NCI-H510A treated with DMSO at 0.1 percent for 48 hours (cell line): ENCODE results near the gene ZNF787.
"Not testable (repeated sequence)": the region's sequence is repeated elsewhere in the genome, so short reads cannot be mapped to it uniquely, and the experiment has no call there.

Source experiments
- DNase-seq: peaks from one replicate; lab custom pipeline; 2025; lab: John Stamatoyannopoulos, UW

Gene ZNF787

DNA sequence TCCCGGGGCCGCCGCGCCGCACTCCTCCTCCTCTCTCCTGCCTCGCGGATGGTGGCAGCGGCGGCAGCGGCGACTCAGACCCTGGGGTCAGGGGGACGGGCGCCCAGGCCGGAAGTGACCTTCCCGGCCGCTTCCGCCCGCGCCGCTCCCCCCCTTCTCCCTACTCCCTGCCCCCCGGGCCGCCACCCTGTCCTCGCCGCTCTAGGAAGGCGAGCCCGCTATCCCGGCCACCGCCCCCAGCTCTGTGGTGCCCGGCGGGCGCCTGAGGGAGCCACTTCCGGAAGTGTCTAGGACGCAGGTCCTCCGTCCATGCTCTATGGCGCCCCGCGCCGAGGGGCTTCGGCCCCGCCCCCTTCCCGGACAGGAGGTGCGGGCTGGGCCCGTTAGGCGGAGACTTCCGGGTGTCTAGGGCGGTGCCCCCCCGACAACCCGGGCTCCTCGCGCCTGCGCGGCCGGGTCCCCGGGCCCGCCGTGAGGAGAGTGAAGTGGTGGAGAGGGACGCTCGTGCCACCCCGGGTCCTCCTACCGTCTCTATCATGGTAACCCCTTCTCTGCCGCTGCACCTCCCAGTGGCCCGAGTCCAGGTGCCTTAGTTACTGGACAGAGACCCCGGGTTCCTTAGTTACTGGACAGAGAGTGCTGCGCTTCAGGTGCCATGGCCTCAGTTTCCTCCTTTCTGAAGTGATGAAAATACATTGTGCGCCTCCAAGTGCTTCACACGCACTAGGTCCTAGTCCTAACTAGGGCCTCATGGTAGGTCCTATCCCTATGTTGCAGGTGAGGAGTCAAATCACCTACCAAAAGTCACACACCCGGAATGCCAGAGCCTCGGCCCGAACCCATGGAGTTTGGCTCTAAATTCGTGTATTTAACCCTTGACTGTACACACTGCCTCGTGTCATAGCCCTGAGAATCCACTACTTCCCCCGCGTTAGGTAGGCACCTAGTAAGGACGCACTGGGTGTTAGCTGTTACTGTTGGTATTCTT lies at the start of gene ZNF787:
TSS of gene ZNF787 (minus strand) at position 116 of the 988 bp plus-strand sequence. CDS start 18,078 bp downstream, outside the sequence.
- DNase-seq = peak; percentile 91

DNA sequence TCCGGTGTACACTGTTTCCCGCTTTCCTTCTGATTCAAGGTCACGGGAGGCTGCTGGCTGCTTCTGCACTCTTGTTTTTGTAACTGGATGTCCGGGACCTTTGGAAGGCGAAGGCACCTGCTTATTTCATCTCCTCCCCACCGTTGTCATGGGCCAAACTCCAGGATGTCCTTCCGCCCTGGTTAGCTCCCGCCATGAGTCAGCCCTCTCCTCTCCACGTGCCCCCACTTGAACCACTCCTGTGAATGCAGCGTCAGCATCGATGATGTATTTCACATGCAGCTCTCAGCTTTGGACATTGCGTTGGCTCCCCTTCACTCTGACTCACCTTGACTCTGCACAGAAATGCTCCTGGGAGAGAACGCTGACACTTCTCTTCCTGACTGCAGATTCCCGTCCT lies 49.2 kb upstream of the ZNF787 start:
- DNase-seq = peak; percentile 79

DNA sequence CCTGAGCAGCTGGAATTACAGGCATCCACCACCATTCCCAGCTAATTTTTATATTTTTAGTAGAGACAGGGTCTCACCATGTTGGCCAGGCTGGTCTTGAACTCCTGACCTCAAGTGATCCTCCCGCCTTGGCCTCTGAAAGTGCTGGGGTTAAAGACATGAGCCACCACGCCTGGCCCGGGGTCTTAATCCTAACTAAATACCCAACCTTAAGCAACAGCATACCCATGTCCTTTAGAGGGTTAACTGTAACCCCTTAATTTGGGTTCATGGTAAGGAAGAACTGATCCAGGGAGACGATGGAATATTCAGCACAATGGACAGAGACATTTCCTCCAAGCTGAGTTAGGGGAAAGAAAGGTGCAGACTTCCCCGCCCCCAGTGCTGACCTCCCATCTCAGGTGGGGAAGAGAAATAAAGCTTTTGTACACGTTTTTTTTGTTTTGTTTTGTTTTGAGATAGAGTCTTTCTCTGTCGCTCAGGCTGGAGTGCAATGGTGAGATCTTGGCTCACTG lies 46.0 kb upstream of the ZNF787 start:
- DNase-seq = no peak

DNA sequence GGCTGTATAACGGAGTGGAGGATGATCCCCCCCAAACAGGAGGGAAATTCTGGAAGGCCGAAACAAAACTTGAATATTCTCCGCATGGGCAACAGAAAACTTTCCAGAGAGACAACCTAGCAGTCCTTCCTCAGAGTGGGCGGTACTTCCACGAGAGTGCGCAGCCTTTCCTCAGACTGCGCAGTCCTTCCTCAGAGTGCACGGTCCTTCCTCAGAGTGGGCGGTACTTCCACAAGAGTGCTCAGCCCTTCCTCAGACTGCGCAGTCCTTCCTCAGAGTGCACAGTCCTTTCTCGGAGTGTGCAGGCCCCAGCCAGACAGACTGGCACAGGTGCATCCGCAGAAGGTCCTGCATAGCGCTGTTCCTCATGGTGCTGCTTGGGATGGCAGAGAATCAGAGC lies 42.0 kb upstream of the ZNF787 start:
- DNase-seq = no peak

DNA sequence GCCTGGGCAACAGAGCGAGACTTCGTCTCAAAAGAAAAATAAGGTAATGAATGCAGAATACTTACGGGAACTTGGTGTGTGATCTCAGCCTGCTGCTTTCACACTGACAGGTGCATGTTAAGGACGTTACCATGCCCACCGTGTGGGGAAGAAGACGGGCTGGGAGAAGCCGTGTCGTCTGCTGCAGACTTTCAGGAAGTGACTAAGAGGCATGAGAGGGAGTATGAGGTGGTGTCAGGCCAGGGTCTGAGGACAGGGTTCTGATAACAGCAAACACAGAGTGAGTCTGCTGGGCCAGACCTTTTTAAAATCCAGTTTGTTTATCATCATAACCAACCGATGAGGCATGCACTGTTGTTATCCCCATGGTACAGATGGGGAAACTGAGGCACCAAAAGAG lies 41.2 kb upstream of the ZNF787 start:
- no peak for DNase-seq

DNA sequence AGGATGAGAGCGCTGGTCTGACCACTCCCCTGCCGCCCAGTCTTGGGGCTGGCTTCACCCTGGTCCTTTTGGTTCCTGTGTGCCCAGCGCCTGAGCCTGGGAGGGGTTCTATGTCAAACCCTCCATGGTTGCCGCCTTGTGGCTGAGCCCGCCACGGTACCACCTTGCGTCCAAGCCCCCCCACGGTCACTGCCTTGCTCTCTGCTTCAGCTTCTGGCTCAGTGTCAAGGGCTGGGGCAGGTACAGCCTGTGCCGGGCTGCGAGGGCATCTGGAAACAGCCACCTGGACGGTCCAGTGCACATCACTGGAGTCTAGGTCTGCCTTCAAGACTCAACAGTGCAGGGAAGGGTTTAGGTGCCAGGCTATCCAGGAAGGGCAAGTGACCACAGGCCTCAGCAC lies 40.4 kb upstream of the ZNF787 start:
- DNase-seq = no peak

DNA sequence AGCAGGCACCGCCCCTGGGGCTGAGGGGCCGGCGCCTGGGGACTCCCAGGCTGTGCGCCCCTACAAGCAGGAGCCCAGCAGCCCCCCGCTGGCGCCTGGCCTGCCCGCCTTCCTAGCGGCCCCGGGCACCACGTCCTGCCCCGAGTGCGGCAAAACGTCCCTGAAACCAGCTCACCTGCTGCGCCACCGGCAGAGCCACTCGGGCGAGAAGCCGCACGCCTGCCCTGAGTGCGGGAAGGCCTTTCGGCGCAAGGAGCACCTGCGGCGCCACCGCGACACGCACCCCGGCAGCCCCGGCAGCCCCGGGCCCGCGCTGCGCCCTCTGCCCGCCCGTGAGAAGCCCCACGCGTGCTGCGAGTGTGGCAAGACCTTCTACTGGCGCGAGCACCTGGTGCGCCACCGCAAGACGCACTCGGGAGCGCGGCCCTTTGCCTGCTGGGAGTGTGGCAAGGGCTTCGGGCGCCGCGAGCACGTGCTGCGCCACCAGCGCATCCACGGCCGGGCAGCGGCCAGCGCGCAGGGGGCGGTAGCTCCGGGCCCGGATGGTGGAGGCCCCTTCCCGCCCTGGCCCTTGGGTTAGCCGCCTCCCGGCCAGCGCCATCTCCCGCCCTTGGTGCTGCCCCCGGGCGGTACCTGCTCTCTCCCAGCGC lies 38.7 kb upstream of the ZNF787 start:
- DNase-seq = no peak

DNA sequence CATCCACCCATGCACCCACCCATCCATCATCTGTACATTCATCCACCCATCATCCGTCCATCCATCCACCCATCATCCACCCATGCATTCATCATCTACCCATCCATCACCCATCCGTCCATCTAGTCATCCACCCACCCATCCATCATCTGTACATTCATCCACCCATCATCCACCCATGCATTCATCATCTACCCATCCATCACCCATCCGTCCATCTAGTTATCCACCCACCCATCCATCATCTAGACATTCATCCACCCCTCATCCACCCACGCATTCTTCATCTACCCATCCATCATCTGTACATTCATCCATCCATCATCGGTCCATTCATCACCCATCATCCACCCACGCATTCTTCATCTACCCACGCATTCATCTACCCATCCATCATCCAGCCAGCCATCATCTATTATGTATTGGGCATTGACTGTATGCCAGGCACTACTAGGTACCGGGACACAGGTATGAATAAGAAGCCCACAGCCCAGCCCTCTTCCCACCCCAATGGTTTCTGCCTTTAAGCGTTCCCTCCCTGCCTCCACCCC lies 38.0 kb upstream of the ZNF787 start:
- no peak for DNase-seq

DNA sequence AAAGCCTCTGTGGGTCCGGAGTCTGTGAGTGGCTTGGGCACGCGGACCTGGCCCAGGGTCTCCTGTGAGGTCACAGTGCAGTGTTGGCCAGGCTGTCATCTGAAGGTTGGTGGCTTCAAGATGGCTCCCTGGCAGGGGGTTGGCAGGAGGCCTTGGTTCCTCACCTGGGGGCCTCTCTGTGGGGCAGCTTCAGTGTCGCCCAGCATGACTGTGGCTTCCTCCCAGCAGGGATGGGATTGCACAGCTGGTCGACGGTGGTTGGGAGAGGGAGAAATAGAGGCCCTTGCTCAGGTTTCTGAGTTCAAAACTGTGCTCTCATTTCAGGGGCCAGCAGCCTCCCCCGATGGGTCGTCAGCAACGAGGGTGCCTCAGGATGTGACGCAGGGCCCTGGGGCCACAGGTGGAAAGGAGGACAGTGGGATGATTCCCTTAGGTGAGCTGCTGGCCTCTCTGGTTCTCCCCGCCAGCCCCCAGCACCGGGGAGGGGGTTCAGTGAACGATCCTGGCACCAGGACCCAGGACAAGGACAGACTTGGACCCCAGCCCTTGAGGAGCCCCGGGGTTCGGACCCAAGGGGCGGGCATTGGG lies 37.2 kb upstream of the ZNF787 start:
- DNase-seq = no peak

DNA sequence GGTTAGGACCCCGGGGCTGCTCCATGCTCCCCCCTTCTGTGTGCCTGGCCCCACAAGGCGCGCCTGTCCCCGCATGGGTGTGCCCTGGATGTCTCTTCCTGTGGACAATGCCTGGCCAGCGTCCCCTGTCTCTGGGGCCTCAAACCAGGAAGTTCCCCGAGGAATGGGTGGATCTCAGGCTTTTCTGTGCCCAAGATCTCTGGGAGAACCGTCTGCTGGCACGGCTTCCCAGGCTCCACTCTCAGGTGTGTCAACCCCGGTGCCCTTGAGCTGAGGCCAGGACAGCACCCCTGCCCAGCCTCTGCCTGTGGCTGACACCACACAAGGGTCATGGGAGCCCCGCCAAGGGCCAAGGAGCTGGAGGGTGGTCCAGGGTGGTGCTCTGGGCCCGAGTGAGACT lies 35.7 kb upstream of the ZNF787 start:
- DNase-seq = no peak

DNA sequence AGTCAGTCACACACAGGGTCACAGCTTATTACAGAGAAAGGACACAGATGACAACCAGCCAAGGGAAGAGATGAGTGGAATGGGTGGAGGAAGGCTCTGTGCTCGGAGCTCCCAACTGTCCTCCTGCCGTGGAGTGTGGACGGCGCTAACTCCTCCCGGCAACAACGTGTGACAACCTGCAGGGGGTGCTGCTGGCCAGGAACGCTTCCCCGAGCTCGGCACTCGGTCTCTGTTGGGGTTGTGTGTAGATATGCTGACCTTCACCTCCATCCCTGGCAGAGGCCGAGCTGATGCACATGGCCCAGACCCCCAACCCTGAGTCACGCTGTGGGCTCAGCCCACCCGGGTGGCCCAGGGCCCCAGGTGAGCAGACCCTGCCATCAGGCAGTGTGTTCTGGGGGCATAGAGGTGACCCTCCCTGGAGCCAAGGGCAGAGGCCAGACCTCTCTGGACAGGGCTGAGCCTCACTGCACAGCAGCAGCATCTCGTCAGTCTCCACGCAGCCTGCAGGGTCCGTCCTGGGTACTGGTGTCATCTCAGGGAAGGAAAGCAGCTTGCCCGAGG lies 34.1 kb upstream of the ZNF787 start:
- DNase-seq = no peak

DNA sequence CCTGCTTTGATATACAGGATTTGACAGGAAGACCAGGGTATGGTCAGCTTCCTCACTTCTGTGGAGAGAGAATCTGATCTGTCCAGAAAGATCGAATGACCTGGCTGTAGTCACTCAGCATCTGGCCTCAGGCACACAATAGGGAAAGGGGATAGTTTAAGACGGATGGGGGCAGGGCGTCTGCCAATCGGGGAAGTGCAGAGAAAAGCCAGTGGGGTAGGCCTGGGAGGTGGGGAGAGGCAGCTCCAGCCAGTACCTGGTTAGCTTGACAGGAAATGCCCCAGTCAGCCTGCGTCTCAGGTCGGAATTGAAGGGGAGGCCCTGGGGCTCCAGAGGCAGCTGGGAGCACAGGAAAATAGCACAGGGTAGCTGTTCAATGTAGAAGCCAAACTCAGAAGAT lies 32.4 kb upstream of the ZNF787 start:
- DNase-seq = no peak

DNA sequence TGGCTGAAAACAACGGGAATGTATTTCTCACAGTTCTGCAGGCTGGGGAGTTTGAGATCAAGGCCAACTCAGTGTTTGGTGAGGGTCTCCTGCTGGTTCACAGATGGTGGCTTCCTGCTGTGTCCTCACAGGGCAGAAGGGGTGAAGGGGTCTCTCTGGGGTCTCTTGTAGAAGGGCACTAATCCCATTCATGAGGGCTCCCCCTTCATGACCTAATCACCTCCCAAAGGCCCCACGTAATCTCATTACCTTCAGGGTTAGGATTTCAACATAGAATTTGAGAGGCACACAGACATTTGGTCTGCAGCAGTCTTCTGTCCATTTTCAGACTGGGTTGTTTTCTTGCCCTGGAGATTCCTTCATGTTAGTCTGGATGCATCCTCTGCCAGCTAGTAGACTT lies 31.5 kb upstream of the ZNF787 start:
- no peak for DNase-seq

DNA sequence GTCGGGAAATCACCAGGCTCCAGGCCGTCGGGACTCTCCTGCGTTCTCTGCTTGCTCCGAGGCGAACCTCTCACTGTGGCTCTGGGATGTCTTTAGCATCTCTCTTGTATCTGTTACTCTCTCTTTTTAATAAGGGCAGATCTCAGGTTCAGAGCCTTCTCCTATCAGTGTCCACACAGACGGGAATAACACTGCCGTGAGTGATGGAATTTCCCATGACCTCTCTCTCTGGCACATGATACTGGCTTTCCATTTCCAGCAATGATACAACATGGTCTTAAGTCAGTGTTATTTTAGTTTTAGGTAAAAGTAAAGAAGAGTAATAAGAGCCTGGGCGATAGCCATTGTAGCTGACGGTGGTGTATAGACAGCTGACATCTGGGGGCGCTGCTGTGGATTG lies 29.3 kb upstream of the ZNF787 start:
- DNase-seq = no peak

DNA sequence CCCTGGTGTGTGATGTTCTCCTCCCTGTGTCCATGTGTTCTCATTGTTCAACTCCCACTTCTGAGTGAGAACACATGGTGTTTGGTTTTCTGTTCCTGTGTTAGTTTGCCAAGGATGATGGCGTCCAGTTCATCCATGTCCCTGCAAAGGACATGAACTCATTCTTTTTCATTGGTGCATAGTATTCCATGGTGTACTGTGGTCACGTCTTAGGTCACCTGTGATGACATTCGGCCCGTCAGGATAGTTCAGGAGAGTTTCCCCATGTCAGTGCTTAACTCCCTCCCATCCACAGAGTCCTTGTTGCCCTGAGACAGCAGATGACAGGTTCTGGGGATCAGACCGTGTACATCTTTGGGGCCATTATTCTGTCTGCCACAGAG lies 28.6 kb upstream of the ZNF787 start:
- DNase-seq = no peak

DNA sequence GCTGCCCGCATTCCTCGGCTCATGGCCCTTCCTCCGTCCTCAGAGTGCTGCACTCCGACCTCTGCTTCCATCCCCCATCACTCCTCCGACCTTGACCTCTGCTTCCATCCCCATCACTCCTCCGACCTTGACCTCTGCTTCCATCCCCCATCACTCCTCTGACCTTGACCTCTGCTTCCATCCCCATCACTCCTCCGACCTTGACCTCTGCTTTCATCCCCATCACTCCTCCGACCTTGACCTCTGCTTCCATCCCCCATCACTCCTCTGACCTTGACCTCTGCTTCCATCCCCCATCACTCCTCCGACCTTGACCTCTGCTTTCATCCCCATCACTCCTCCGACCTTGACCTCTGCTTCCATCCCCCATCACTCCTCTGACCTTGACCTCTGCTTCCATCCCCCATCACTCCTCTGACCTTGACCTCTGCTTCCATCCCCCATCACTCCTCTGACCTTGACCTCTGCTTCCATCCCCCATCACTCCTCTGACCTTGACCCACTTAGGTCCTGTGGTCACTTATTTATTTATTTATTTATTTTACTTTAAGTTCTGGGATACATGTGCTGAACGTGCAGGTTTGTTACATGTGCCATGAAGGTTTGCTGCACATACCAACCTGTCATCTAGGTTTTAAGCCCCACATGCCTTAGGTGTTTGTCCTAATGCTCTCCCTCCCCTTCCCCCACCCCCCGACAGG lies 28.0 kb upstream of the ZNF787 start:
- DNase-seq = not testable (repeated sequence)

DNA sequence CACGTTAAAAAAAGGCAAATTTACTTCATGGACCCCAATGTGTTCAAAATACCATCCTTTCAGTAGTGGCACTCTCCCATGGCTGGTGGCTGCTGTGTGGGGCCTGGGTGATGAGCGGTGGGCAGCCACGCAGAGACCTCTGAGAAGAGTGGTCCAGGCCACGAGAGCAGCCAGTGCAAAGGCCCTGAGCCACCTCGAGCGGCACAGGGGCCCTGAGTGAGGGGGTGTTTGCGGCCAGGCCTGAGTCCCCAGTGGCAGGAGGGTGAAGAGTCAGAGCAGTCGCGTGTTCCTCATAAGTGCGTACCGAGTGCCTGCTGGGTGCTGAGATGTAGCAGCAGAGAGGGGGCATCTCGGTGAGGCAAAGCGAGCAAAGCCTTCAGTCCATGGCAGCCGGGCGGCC lies 27.0 kb upstream of the ZNF787 start:
- no peak for DNase-seq

DNA sequence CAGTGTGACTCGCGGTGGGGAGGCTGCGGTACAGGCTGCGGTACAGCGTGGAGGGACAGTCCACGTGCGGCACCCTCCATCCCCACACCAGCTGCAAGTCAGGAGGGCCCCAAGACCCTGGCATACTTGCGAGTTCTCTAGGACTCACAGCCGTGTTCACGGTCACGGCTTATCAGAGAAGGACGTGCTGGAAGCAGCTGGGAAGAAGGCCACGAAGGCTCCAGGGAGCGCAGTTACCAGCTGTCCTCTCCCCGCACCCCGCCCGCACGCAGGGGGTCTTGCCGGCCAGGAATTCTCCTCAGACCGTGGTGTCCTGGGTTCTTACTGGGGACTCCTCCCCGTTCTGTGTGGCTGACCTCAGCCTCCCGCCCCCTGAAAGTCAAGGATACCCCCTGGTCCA lies 26.2 kb upstream of the ZNF787 start:
- no peak for DNase-seq

DNA sequence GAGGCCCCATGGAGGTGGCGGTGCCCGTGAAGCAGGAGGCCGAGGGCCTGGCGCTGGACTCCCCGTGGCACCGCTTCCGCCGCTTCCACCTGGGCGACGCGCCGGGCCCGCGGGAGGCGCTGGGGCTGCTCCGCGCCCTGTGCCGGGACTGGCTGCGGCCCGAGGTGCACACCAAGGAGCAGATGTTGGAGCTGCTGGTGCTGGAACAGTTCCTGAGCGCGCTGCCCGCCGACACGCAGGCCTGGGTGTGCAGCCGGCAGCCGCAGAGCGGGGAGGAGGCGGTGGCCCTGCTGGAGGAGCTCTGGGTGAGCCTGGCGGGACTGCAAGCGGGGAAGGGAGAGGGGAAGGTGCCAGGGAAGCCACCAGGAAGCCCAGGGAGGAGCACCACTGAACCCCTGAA lies 25.8 kb upstream of the ZNF787 start:
- DNase-seq = no peak

DNA sequence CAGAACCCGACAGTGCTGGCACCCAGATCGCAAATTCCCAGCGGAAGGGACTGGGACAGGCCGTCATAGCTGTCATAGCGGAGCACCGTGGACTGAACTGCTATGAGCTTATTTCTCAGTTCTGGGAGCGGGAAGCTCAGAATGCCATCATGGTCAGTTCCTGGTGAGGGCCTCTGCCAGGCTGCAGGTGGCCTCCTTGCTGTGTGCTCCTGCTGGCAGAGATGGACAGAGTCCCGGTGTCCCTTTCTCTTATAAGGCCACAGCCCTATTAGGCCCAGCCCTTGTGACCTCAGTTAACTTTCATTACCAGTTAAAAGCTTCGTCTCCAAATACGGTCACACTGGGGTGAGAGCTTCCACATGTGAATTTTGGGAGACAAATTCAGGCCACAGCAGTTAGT lies 24.6 kb upstream of the ZNF787 start:
- no peak for DNase-seq

DNA sequence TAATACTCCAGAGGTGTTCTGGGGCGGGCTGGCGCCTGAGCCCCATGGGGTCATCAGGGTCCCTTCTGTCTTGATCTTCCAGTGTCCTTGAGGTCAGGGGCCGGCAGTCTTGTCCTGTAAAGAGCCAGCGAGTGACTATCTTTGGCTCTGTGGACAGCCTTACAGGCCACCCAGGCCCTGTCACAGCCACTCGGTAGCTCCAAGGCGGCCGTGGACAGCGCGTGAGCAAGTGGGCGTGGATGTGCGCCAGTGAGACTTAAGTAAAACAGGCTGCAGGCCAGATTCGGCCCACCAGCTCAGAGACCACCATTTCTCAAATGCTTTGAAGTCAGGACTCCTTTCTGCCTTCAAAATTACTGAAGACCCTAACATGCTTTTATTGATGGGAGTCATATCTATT lies 23.7 kb upstream of the ZNF787 start:
- no peak for DNase-seq

DNA sequence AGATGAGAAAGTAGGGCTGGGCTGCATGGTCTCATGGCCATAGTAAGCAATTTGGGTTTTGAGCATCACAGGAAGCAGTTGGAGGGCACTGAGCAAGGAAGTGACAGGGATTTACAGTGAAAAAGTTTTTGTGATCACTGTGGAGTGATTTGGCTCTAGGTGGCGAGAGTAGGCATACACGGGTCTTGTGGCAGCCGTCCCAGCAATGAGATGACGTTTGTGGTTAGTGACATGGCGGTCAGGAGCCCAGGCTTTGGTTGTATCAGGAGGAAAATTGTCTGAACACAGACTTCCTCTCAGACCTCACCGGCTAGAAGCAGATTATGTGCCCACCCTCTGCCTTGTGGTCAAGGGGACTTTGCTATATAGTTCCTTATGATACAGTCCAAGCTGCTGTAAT lies 23.3 kb upstream of the ZNF787 start:
- DNase-seq = no peak
